HepG2 (cell line): Measurements from ENCODE around the gene CR1. TPM values are rescaled to one million over a fixed set of nuclear protein-coding genes. Genes with fewer than 3 reads are reported as not detected.

Experiments used
- ATAC-seq: fragments of 200-7000 bp; cut with Tn5 transposase; 3 replicates; pipeline ENCODE4 v1.9.1; 2020; ENCODE audit warnings: mild to moderate bottlenecking, moderate library complexity
- BruUV-seq: library from RNA; stranded (reverse); fragments of 400-500 nt; replicated peaks from 2 replicates; lab custom pipeline; 2021; lab: Mats Ljungman, UMichigan
- CTCF ChIA-PET: fragments of 300-600 bp; formaldehyde crosslinking; extraction: SDS; loops from one replicate; lab custom pipeline; 2021; ENCODE audit warnings: low total read pairs, inconsistent platforms, low intra/inter-chr PET ratio; lab: Yijun Ruan, JAX
- POLR2A ChIA-PET: fragments of 350-600 bp; sonication (Branson Sonifier 250); formaldehyde crosslinking; loops from one replicate; lab custom pipeline; 2020; ENCODE audit warnings: antibody characterized with exemption, inconsistent platforms; lab: Yijun Ruan, JAX
- DNase-seq: peaks from one replicate; pipeline ENCODE4 v3.0.0-alpha.2; 2015; ENCODE audit warnings: low spot score
- FAIRE-seq: peaks from 3 replicates; lab custom pipeline; 2011; peaks lifted over from hg19 to GRCh38; lab: Jason Lieb, UNC
- H2AFZ ChIP-seq: one replicate; pipeline ENCODE4 v1.6.1; 2011; ENCODE audit warnings: low read length, inconsistent platforms
- H3K27ac ChIP-seq: fragments of 300-600 bp; 3 replicates; pipeline ENCODE4 v1.8.0; 2011; ENCODE audit warnings: mixed run types, mild to moderate bottlenecking, mixed read lengths, low read length, inconsistent platforms; ENCODE audit not compliant: insufficient read depth; ENCODE audit errors: extremely low read length
- H3K27me3 ChIP-seq, 2 experiments: fragments of 200-600 bp in 1 of 2; 2 replicates in 1 of 2; 3 replicates in 1 of 2; pipeline versions ENCODE4 v1.6.0 to v1.8.0; 2011; ENCODE audit warnings: low read length in 2 of 2, mild to moderate bottlenecking in 2 of 2, moderate library complexity in 2 of 2, inconsistent platforms in 1 of 2; ENCODE audit not compliant: insufficient read depth in 2 of 2, control insufficient read depth in 1 of 2
- H3K36me3 ChIP-seq, 2 experiments: fragments of 200-600 bp in 1 of 2; replicated peaks in 1 of 2; 2 replicates in 1 of 2; 3 replicates in 1 of 2; pipeline versions ENCODE4 v1.5.1 to v1.8.0; 2011; ENCODE audit warnings: low read length in 2 of 2, inconsistent platforms in 1 of 2; ENCODE audit not compliant: insufficient read depth in 2 of 2, control insufficient read depth in 1 of 2
- H3K4me1 ChIP-seq: 2 replicates; pipeline ENCODE4 v1.5.1; 2012; ENCODE audit warnings: low read length, inconsistent platforms; ENCODE audit not compliant: insufficient read depth
- H3K4me2 ChIP-seq: 2 replicates; pipeline ENCODE4 v1.6.0; 2011; ENCODE audit warnings: low read depth, low read length, inconsistent platforms
- H3K4me3 ChIP-seq, 3 experiments: fragments of 200-600 bp in 1 of 3; sonication (generic), shearing (Covaris generic) in 1 of 3; replicated peaks in 1 of 3; 2 replicates each; pipeline ENCODE4 v1.5.1; 2011 to 2016; ENCODE audit warnings: low read length in 3 of 3, inconsistent platforms in 2 of 3, low read depth in 2 of 3, mild to moderate bottlenecking in 2 of 3, control low read depth in 1 of 3, mixed read lengths in 1 of 3; ENCODE audit not compliant: insufficient read depth in 1 of 3
- H3K79me2 ChIP-seq: one replicate; pipeline ENCODE4 v1.6.1; 2011; ENCODE audit warnings: low read length, inconsistent platforms; ENCODE audit not compliant: insufficient read depth
- H3K9ac ChIP-seq: 2 replicates; pipeline ENCODE4 v1.6.0; 2011; ENCODE audit warnings: mild to moderate bottlenecking, low read depth, low read length, inconsistent platforms; ENCODE audit not compliant: insufficient read depth
- H3K9me3 ChIP-seq: 2 replicates; pipeline ENCODE4 v1.5.1; 2012; ENCODE audit warnings: mild to moderate bottlenecking, low read length
- H4K20me1 ChIP-seq: 2 replicates; pipeline ENCODE4 v1.6.0; 2011; ENCODE audit warnings: inconsistent platforms, mild to moderate bottlenecking, low read length, moderate library complexity; ENCODE audit not compliant: insufficient read depth
- HNRNPH1 ChIP-seq: fragments of 200-400 bp; formaldehyde crosslinking; optimal IDR thresholded peaks from 2 replicates; pipeline ENCODE3; 2017; ENCODE audit warnings: mild to moderate bottlenecking, low read depth, low read length
- ISX ChIP-seq: sonication (generic); formaldehyde crosslinking; conservative IDR thresholded peaks from 2 replicates; pipeline ENCODE4 v1.5.0; 2020; ENCODE audit warnings: missing genetic modification reagents
- KDM5A ChIP-seq: fragments of 200-600 bp; sonication (generic); IDR thresholded peaks from 2 replicates; pipeline ENCODE4 v1.7.0; 2018; ENCODE audit warnings: antibody characterized with exemption, mild to moderate bottlenecking, low read length, borderline replicate concordance
- MLLT10 ChIP-seq: sonication (generic); formaldehyde crosslinking; IDR thresholded peaks from 2 replicates; pipeline ENCODE4 v1.4.0; 2020; ENCODE audit warnings: missing genetic modification reagents
- RARG ChIP-seq: sonication (generic); formaldehyde crosslinking; IDR thresholded peaks from 2 replicates; pipeline ENCODE4 v1.4.0; 2020; ENCODE audit warnings: low read depth, mild to moderate bottlenecking, missing genetic modification reagents
- RBFOX2 ChIP-seq: fragments of 200-400 bp; formaldehyde crosslinking; IDR thresholded peaks from 2 replicates; pipeline ENCODE4 v1.6.1; 2017; ENCODE audit warnings: low read depth, mild to moderate bottlenecking, low read length
- REXO4 ChIP-seq: sonication (generic); formaldehyde crosslinking; IDR thresholded peaks from 2 replicates; pipeline ENCODE4 v1.8.0; 2022; ENCODE audit warnings: missing genetic modification reagents, mild to moderate bottlenecking, borderline replicate concordance
- TAF15 ChIP-seq: fragments of 200-400 bp; formaldehyde crosslinking; IDR thresholded peaks from one replicate; pipeline ENCODE4 v1.6.1; 2018; ENCODE audit warnings: mild to moderate bottlenecking, low read depth, low read length; ENCODE audit not compliant: poor library complexity, severe bottlenecking
- TBX2 ChIP-seq: sonication (generic); formaldehyde crosslinking; IDR thresholded peaks from 2 replicates; pipeline ENCODE4 v1.5.0; 2020; ENCODE audit warnings: missing genetic modification reagents, mild to moderate bottlenecking, borderline replicate concordance
- ZFYVE20 ChIP-seq: sonication (generic); formaldehyde crosslinking; IDR thresholded peaks from 2 replicates; pipeline ENCODE4 v1.8.0; 2023; ENCODE audit warnings: low read depth, mild to moderate bottlenecking, moderate library complexity, missing genetic modification reagents, borderline replicate concordance
- ZNF619 ChIP-seq: sonication (generic); formaldehyde crosslinking; IDR thresholded peaks from 2 replicates; pipeline ENCODE4 v1.4.0; 2020; ENCODE audit warnings: mild to moderate bottlenecking, missing genetic modification reagents
- ZNF678 ChIP-seq: sonication (generic); formaldehyde crosslinking; IDR thresholded peaks from 2 replicates; pipeline ENCODE4 v1.4.0; 2020; ENCODE audit warnings: mild to moderate bottlenecking, missing genetic modification reagents
- ZNF720 ChIP-seq: sonication (generic); formaldehyde crosslinking; IDR thresholded peaks from 2 replicates; pipeline ENCODE4 v1.4.0; 2020; ENCODE audit warnings: missing genetic modification reagents
- ZSCAN22 ChIP-seq: sonication (generic); formaldehyde crosslinking; IDR thresholded peaks from 2 replicates; pipeline ENCODE4 v1.4.0; 2020; ENCODE audit warnings: mild to moderate bottlenecking, missing genetic modification reagents
- WGBS: methylation state at CpG from one replicate; pipeline ENCODE4 v1.1.6; 2017; ENCODE audit warnings: low lambda C conversion rate; 5-methylcytosine and 5-hydroxymethylcytosine counted together
- in situ Hi-C: cut with HindIII; loops from 2 replicates; pipeline ENCODE4 v1.10.0; 2017; ENCODE audit warnings: low pct_unique_long_range_greater_than_20kb; ENCODE audit not compliant: extremely low pct_ligation_motif_present
- intact Hi-C: fragments of 100-400 bp; cut with micrococcal nuclease; formaldehyde crosslinking; loops from one replicate; pipeline ENCODE4 v1.10.0; 2022; ENCODE audit not compliant: unreplicated experiment
- polyA plus RNA-seq, 8 experiments: library from polyadenylated mRNA; depleted of rRNA in 3 of 8; stranded (reverse) in 7 of 8; unstranded in 1 of 8; fragments of >200 nt; fragmentation: Illumina TruSeq in 4 of 8; extraction: Trizol in 4 of 8; gene quantifications; 2 replicates each; pipeline versions ENCODE4 v1.2.1 to v1.2.3, GENCODE V29; 2011 to 2016; ENCODE audit warnings: low read depth in 4 of 8, missing spikeins in 1 of 8, mixed read lengths in 1 of 8; ENCODE audit not compliant: insufficient read depth in 1 of 8
- total RNA-seq, 5 experiments: library from RNA; depleted of rRNA; stranded (reverse); fragments of >200 nt; fragmentation: Illumina TruSeq; extraction: Trizol; gene quantifications; 2 replicates each; pipeline ENCODE4 v1.2.3, GENCODE V29; 2016; ENCODE audit warnings: low read depth in 1 of 5
- TF ChIP-seq, protein P1 (sequence below): sonication (generic); formaldehyde crosslinking; IDR thresholded peaks from 2 replicates; pipeline ENCODE4 v1.9.0; 2021; ENCODE audit warnings: missing genetic modification reagents, mild to moderate bottlenecking, borderline replicate concordance
- TF ChIP-seq, protein P2 (sequence below): sonication (generic); formaldehyde crosslinking; IDR thresholded peaks from 2 replicates; pipeline ENCODE4 v1.4.0; 2020; ENCODE audit warnings: mild to moderate bottlenecking, low read depth, missing genetic modification reagents
- TF ChIP-seq, protein P3 (sequence below): sonication (generic); formaldehyde crosslinking; IDR thresholded peaks from 2 replicates; pipeline ENCODE4 v1.4.0; 2020; ENCODE audit warnings: missing genetic modification reagents

Gene CR1
- total and polyA plus RNA-seq, 2 of the 13 experiments (the other 11 are each of a cell fraction or from before 2014, with no cell fraction given) = not detected

DNA sequence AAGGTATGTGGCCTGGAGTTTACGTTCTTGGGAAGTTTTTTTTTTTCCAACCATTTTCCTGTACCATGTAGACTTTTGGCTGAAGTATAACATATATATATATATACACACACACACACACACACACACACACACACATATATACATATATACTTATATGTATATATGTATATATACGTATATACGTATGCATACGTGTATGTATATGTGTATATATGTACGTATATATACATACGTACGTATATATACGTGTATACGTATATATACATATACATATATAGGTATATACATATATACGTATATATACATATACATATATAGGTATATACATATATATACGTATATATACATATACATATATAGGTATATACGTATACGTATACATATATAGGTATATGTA is 18.9 kb downstream of the CR1 start:
- WGBS = 67% methylated on average over 13 of the region's 13 CpGs
- no TSS peak for BruUV-seq
- Histone ChIP-seq H3K27ac (no peak overlapping the region), H3K27me3 (no peaks in the 10 kb centered on the region; a peak in 1 of 5 replicates), H4K20me1 (no peaks in the 10 kb centered on the region), H3K9me3 (no peaks in the 10 kb centered on the region), H2AFZ (no peak overlapping the region), H3K4me3 (no peak overlapping the region), H3K4me1 (no peaks in the 10 kb centered on the region), H3K79me2 (no peaks in the 10 kb centered on the region), H3K36me3 (no peaks in the 10 kb centered on the region), H3K4me2 (no peak overlapping the region), H3K9ac (no peak overlapping the region)
- DNase-seq = no peak
- ATAC-seq = no peak
- intact Hi-C loops (no loop called here), in situ Hi-C loops (no loop called here)
- ChIA-PET POLR2A (no interaction called here), CTCF (no interaction called here)
- FAIRE-seq = no peak
- TF ChIP-seq, protein P1, sequence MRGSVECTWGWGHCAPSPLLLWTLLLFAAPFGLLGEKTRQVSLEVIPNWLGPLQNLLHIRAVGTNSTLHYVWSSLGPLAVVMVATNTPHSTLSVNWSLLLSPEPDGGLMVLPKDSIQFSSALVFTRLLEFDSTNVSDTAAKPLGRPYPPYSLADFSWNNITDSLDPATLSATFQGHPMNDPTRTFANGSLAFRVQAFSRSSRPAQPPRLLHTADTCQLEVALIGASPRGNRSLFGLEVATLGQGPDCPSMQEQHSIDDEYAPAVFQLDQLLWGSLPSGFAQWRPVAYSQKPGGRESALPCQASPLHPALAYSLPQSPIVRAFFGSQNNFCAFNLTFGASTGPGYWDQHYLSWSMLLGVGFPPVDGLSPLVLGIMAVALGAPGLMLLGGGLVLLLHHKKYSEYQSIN (CRISPR knock-in tag) = no peak
- no peak for TF ChIP-seq ZNF678 (CRISPR knock-in tag)
- no peak for TF ChIP-seq ZFYVE20 (CRISPR knock-in tag)
- TF ChIP-seq RARG (CRISPR knock-in tag) = no peak
- TF ChIP-seq, protein P2, sequence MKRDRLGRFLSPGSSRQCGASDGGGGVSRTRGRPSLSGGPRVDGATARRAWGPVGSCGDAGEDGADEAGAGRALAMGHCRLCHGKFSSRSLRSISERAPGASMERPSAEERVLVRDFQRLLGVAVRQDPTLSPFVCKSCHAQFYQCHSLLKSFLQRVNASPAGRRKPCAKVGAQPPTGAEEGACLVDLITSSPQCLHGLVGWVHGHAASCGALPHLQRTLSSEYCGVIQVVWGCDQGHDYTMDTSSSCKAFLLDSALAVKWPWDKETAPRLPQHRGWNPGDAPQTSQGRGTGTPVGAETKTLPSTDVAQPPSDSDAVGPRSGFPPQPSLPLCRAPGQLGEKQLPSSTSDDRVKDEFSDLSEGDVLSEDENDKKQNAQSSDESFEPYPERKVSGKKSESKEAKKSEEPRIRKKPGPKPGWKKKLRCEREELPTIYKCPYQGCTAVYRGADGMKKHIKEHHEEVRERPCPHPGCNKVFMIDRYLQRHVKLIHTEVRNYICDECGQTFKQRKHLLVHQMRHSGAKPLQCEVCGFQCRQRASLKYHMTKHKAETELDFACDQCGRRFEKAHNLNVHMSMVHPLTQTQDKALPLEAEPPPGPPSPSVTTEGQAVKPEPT (CRISPR knock-in tag) = no peak
- TF ChIP-seq ZSCAN22 (CRISPR knock-in tag) = no peak
- TF ChIP-seq, protein P3, sequence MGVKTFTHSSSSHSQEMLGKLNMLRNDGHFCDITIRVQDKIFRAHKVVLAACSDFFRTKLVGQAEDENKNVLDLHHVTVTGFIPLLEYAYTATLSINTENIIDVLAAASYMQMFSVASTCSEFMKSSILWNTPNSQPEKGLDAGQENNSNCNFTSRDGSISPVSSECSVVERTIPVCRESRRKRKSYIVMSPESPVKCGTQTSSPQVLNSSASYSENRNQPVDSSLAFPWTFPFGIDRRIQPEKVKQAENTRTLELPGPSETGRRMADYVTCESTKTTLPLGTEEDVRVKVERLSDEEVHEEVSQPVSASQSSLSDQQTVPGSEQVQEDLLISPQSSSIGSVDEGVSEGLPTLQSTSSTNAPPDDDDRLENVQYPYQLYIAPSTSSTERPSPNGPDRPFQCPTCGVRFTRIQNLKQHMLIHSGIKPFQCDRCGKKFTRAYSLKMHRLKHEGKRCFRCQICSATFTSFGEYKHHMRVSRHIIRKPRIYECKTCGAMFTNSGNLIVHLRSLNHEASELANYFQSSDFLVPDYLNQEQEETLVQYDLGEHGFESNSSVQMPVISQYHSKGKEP (CRISPR knock-in tag) = no peak
- TF ChIP-seq MLLT10 = no peak
- no peak for TF ChIP-seq ZNF720 (CRISPR knock-in tag)
- TF ChIP-seq TAF15 = no peak
- no peak for TF ChIP-seq REXO4 (CRISPR knock-in tag)
- TF ChIP-seq KDM5A = no peak
- no peak for TF ChIP-seq TBX2 (CRISPR knock-in tag)
- TF ChIP-seq RBFOX2 = no peak
- no peak for TF ChIP-seq HNRNPH1
- no peak for TF ChIP-seq ISX (CRISPR knock-in tag)
- no peak for TF ChIP-seq ZNF619 (CRISPR knock-in tag)
